Activated T-helper 9 cell treated with anti-CD3 and anti-CD28 coated beads, Interleukin-2, amount 50 U/mL, for 16 hours (primary cell): ENCODE results near the gene CA12.
"Not testable (repeated sequence)": the region's sequence is repeated elsewhere in the genome, so short reads cannot be mapped to it uniquely, and the experiment has no call there.

Source experiments
- DNase-seq: peaks from one replicate; pipeline ENCODE4 v3.0.0-alpha.2; 2020; ENCODE audit warnings: low read depth

Gene CA12

DNA sequence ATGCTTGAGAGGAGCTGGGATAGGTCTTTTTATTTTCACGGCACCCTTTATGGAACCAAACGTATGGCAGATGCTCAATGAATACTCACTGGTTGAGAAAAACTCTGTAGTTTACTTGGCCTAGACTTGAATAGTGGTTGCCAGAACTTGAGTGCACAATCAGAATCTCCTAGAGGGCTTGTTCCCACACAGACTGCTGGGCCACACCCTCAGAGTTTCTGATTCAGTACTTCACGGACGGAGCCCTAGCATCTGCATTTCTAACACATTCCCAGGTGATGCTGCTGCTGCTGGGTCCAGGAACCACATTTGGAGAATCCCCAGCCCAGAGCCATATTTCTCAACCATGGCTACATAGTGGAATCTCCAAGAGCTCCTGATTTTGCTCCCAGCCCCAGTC is 24.6 kb downstream of the CA12 start:
- DNase-seq: no peak

DNA sequence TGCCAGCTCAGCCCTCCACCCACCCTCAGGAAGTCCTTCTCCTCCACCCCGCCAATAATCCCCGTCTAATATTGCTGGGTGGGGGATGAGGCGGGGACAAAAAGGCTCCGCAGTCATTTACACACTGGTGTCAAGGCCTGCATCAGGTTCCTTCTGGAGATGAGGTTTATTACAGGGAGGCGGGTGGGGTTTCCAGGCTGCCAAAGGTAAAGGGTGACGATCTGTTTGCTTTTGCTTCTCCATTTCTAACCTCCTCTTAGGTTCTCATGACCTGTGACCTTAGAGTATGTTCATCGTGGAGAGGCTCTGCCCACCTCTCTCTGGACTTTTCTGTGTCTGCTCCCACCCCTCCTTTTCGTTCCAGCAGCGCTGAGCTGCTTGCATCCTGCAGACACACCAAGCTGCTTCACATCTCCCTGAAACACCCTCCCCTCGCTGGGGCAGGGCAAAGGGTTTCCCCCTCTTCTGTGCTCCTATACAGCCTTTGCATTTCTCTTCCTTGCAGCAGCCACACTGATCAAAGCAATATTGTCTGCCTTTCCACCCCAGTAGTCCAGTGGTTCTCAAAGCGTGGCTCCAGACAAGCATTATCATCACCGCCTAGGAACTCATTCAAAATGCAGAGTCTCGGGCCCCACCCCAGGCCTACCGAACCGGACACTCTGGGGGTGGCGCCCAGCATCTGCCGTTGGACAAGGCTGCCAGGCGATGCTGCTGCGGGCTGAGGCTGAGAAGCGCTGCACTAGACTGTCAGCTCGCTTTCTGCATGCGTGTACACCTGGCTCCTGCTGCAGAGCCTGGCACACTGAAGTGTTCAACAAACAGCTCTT is 26.6 kb downstream of the CA12 start:
- no peak for DNase-seq

DNA sequence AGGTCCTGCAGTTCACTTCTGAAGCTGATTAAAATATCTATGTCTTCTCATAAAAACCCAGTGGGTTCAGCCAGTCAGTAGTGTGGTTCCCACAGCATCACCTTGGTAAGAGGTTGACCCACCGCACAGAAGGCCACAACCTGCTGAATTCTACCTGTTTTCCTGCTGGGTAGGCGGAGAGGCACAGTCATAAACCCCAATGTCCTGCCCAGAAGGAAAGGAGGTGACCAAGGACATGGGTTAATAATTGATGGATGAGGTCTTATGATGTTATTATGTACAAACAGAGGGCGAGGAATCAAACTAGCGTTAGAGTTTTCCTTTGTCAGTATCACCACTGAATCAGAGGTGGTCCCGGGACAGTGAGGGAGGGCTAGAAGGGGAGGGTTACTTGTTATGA is 27.8 kb downstream of the CA12 start:
- no peak for DNase-seq

GRCh38 chr15:63353261-63353660 is 28.4 kb downstream of the CA12 start:
- DNase-seq: no peak

DNA sequence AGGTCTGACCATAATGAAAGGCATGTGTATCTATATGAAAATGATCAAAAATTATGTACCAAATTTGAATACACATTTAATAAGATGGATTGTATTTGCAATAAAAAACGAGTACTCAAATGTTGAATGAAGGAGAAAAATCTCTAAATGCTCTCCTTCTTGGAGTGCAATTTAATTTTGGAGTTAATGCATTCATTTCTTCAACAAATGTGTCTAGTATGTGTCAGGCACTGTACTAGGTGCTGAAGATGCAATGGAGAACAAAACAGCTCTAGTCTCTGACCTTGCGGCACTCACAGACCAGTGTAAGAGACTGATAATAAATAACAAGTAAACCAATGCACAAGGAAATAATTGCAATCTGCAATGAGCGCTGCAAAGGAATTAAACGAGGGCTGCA is 28.8 kb downstream of the CA12 start:
- no peak for DNase-seq

DNA sequence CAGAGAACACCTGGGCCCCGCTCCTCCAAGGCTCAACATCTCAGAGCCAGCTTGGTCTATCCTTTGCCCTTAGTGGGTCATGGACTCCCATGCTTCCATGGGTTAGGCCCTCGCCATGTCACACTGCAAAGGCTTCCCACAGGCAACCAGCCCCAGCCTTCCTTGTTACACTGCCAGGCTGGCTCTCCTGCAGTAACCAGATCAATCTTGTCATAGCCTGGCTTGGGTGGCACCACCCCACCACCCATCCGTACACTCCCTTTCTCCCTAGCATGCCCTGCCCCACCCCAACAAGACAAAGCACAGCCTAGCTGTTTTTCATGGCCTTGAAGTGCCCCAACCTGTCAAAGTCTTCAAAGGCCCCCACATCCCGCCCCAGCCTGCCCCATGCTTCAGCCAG is 30.5 kb downstream of the CA12 start:
- no peak for DNase-seq

- no peak for DNase-seq
These were observed 31.4 kb downstream of the CA12 start for GRCh38 chr15:63350178-63350621.

DNA sequence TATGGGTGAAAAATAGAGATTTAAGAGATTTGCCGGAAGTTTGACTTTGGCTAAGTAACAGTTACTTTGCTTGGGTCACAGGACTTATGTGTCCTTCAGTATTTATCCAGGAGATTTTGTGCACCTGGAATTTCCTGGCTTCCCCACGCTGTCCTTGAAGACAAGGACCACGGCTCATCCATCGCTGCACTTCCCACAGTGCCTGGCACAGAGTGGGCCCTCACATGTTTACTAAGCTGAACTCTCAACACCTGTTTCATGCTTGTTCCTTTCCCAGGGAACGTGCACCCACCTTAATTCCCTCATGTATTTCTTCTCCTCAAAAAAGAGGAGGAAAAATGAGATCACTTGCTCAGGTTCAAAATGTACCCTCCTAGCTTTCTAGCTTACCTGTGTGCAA is 32.0 kb downstream of the CA12 start:
- DNase-seq: no peak

- DNase-seq: no peak
These were observed 32.5 kb downstream of the CA12 start for GRCh38 chr15:63349156-63349555.

- no peak for DNase-seq
These were observed 33.3 kb downstream of the CA12 start for GRCh38 chr15:63348392-63348791.

- DNase-seq: no peak
These were observed 34.4 kb downstream of the CA12 start for GRCh38 chr15:63347074-63347857.

DNA sequence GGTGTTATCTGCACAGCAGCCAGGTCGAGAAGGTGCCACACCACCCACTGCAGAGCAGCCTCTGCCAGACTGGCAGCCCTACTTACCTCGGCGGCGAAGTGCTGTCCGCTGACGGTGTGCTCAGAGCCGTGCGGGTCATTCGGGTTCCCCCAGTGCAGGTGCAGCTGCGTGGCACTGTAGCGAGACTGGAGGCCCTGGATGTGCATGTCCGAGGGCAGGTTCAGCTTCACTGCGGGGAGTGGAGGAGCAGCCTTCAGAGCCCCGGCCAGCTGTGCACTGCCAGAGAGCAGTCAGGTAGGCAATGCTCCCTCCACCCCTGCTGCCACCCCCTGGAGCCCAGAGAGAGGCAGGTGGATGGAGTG is 36.3 kb downstream of the CA12 start:
- DNase-seq: no peak

DNA sequence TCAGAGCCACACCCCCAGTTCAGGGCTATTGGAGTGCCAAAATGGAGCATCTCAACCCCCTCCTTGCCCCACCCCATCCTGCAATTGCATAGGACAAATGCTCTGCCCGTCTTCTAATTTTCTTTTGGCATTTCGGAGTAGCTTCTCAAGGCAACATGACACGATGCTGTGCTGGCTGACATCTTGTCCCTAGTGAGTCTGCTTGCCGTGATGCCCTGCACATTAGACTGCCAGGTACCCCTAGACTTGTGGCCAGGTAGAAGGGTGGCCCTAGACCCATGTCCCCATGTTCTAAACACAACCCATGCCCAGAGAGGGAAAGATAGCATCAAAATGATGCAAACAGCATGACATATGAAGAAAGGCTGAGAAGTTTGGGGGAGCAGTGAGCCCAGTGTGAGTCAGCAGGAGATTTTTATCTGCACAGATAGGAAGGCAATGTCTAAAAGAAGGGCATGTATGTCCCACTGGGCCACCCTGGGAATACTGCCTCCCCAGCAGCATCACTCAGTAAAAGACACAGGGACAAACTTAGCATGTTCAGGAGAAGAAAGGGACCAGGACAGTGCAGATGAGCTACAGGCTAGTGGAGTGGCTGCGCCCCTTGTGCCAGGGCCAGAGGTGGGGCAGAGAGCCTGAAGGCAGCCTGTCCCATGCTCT is 36.8 kb downstream of the CA12 start:
- no peak for DNase-seq

DNA sequence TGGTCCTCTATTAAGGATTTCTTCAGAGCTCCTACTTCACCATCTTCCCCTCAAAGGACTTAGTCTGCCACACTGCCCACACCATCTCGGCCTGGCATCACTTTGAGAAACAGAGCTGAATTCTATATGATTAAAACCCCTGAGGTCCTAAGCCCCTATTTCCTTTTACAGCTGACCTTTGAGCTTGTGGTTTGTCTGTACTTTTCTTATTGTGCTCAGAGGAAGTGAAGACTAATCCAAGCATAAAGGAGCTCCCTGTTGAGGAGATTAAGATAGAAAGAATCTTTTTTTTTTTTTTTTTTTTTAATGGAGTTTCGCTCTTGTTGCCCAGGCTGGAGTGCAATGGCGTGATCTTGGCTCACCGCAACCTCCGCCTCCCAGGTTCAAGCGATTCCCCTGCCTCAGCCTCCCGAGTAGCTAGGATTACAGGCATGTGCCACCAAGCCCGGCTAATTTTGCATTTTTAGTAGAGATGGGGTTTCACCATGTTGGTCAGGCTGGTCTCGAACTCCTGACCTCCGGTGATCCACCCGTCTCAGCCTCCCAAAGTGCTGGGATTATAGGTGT is 38.6 kb downstream of the CA12 start:
- DNase-seq: not testable (repeated sequence)

GRCh38 chr15:63341898-63342297 is 39.7 kb downstream of the CA12 start:
- DNase-seq: no peak

DNA sequence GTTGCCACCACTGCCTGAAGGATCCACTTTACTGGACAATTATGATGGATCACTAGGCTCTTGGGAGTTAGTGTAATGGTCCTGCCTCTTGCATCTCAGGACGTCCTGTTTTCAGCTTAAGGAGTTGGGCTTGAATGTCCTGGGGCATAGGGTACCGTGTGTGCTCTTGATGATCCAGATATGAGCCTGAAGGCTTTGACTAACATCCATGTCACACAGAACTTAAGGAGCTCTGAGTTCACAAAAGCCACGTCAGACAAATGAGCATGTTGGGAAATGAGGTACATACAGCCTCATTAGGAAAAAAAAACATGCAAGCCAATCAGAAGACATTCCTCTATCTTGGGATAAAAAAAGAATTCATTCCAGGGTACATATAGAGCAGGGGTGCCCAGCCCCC is 40.8 kb downstream of the CA12 start:
- DNase-seq: no peak

GRCh38 chr15:63340353-63340752 is 41.3 kb downstream of the CA12 start:
- no peak for DNase-seq

GRCh38 chr15:63339836-63340235 is 41.8 kb downstream of the CA12 start:
- no peak for DNase-seq

- no peak for DNase-seq
These were observed 42.5 kb downstream of the CA12 start for GRCh38 chr15:63339006-63339766.

DNA sequence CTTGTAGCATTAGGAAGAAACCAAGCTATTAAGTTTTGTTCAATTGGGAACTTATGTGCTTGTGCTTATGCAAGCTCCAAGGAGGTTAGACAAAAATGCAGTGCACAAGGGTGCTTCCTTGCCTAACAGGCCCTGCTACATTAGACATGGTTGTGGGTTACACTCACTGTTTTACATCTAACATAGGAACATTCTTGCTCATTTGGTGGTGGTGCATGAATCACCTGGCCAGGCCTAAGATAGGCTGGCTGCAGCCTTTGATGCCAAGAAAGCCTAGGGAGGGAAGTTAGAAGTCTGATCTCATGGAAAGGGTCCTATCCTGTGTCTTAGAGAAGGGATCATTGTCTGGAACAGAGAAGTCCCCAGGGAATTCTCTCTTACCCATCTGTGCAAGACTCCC is 43.5 kb downstream of the CA12 start:
- DNase-seq: no peak

DNA sequence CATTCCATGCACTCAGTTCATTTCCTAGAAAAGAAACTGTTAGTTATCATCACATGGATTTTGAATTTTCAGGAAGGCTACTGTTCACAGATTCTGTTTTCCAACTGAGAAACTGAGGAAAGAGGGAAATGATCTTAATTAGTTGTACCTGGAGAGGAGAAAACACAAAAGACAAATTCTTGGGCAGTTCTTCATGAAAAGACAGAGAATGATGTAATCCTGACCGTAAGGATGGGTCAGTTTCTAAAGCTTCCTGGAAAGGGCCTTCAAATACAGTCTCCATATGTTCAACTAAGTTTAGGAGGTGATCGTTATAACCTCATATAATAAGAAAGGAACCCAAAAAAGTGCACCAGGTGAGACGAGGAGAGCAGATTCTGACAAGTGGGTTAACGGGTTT is 44.6 kb downstream of the CA12 start:
- DNase-seq: no peak
